Cardiac septum (tissue), 1 donor: ENCODE results near the gene PSMD8. TPM values are rescaled to one million over a fixed set of nuclear protein-coding genes. Genes with fewer than 3 reads are reported as not detected.
"Not testable (repeated sequence)": the region's sequence is repeated elsewhere in the genome, so short reads cannot be mapped to it uniquely, and the experiment has no call there.

Source experiments
- DNase-seq: peaks from one replicate; pipeline ENCODE4 v3.0.0-alpha.2; 2020; ENCODE audit warnings: low spot score
- intact Hi-C: fragments of 100-400 bp; cut with DNase I; formaldehyde crosslinking; loops from one replicate; pipeline ENCODE4 v1.14.0; 2022
- total RNA-seq: library from RNA; stranded (reverse); fragmentation: NEBNext Ultra II Directional; extraction: Animal tissue kit (Norgen Biotek cat#: 25700); gene quantifications from one replicate; pipeline ENCODE4 v1.2.1, GENCODE V29; 2021
- donor health status: DM: no; HTN: no; CAD: no.

Gene PSMD8
- total RNA-seq, 1 donor from 2014 or later, result 283 TPM

DNA sequence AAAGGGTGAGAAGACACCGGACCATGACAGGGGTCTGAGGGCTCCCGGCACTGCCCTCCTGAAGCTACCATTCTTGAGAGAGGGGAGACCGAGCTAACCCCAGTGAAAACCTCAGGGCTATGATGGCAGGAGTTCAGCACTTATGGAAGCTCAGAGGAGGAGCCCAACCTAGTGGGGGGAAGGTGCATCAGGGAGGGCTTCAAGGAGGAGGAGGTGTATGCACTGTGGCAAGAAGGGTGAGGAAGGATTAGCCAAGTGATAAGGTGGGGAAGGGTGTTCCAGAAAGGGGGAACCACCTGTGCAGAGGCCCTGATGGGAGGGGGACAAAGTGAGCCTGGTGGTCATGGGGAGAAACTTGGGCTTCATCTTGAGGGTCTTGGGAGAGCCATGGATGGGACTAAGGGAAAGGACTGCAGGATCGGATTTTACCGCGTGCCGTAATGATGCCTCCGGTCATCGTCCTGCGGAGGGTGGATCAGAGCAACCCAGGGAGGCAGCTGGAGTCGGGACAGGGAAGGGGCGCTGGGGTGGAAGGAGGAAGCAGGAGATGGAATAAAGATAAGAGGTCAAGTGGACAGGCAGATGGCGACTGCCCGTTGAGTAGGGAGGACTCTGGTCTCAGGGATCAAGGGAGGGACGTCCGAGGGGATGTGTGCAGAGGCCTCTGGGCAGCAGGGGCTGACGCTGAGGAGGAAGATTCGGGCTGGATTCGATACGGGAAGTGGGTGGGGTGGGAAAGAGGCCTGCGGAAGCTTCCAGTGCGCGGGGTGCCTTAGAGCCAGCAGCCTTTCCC, 13.3 kb upstream of the PSMD8 start:
- intact Hi-C loops, result no loop called here
- DNase-seq, result no peak

DNA sequence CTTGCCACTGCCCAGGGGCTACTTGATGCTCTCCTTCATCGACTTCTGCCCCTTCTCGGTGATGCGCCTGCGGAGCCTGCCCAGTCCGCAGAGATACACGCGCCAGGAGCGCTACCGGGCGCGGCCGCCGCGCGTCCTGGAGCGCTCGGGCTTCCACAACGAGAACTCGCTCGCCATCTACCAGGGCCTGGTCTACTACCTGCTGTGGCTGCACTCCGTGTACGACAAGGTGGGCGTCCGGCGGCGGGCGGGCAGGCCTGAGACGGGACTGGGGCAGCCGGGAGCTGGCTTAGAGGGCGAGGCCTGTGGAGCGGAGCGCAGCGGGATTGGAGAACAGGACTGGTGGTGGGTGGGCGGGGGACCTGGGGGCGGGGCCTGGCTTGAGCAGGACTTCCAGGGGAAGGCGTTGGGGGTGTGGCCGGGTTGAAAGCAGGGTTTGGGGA, 12.7 kb upstream of the PSMD8 start:
- intact Hi-C loops, result no loop called here
- DNase-seq, result peak; percentile 82

DNA sequence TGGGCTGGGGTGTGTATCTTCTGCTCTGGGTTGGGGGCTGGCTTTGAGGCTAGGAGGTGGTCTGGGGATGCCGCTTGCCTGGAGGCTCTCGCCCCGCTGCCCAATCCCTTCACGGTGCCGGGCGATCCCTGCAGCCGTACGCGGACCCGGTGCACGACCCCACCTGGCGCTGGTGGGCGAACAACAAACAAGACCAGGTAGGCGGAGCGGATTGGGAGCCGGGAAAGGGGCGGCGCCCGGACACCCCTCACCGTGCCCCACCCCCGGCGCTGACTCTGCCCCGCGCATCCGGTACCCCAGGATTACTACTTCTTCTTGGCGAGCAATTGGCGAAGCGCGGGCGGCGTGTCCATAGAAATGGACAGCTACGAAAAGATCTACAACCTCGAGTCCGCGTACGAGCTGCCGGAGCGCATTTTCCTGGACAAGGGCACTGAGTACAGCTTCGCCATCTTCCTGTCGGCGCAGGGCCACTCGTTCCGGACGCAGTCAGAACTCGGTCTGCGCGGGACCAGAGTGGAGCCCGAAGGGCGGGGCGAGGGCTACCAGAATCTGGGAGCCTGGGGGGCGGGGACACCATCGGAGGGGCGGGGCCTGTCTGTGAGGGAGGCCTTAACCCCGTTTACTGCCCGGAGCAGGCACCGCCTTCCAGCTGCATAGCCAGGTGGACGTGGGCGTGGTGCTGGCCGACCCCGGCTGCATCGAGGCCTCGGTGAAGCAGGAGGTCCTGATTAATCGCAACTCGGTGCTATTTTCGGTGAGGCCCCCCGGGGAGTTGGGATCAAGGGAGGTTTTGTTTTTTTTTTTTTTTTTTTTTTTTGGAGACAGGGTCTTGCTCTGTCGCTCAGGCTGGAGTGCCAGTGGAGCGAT, 12.1 kb upstream of the PSMD8 start:
- peak; percentile 84 for DNase-seq
- intact Hi-C loops, result no loop called here

DNA sequence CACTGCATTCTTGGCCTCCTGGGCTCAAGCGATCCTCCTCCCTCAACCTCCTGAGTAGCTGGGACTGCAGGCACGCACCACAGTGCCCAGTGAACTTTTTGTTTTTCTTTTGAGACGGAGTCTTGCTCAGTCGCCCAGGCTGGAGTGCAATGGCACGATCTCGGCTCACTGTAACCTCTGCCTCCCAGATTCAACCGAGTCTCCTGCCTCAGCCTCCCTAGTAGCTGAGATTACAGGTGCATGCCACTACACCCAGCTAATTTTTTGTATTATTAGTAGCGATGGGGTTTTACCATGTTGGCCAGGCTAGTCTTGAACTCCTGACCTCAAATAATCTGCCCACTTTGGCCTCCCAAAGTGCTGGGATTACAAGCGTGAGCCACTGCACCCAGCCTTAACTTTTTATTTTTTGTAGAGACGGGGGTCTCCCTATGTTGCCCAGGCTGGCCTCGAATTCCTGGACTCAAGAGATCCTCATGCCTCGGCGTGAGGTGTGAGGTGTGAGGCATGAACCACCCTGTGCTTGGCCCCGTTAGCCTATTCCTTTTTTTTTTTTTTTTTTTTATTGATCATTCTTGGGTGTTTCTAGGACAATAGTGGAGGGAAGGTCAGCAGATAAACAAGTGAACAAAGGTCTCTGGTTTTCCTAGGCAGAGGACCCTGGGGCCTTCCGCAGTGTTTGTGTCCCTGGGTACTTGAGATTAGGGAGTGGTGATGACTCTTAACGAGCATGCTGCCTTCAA, 11.3 kb upstream of the PSMD8 start:
- DNase-seq, intact Hi-C loops: not testable (repeated sequence)

DNA sequence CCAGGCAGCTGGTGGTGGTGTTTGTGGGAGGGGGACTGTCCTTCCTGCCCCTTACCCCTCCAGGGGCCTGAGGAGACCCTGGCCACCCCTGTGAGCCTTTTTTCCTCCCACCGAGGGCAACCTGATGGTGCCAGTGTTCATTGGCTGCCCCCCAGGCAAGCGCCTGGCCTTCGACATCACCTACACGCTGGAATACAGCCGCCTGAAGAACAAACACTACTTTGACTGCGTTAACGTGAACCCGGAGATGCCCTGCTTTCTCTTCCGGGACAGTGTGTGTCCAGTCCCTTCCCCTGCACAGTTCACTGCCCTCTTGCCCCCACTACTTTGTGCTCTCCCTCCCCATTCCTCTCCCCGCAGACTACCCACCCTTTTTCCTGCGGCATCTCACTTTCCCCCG, 7.3 kb upstream of the PSMD8 start:
- intact Hi-C loops, result no loop called here
- no peak for DNase-seq

DNA sequence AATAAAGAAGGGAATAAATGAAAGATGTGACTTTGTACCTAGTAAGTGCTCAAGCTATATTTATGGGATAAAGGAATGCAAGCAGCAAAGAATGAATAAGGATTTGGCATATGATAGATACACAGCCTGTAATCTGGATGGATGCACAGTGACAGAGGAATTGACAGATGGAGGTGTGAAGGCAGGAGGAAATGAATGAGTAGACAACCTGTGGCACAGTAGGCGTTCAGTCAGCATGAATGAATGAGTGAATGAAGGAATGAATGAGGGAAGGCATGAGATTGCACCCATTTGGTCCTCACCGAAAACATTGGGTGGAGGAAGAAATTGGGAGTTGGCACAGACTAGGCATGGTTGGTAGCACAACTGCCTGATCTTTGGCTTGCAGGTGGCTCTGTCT, 4.8 kb upstream of the PSMD8 start:
- no peak for DNase-seq
- intact Hi-C loops, result no loop called here

DNA sequence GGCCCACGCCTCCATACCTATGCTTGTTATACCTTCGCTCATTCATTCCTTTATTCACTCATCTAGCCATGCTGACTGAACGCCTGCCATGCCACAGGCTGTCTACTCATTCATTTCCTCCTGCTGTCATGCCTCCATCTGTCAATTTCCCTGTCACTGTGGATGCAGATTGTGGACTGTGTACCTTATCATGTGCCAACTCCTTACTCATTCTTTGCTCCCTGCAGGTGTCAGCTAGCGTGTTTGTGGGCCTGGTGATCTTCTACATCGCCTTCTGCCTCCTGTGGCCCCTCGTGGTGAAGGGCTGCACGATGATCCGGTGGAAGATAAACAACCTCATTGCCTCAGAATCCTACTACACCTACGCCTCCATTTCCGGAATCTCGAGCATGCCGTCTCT, 4.1 kb upstream of the PSMD8 start:
- DNase-seq, result no peak
- intact Hi-C loops, result no loop called here

DNA sequence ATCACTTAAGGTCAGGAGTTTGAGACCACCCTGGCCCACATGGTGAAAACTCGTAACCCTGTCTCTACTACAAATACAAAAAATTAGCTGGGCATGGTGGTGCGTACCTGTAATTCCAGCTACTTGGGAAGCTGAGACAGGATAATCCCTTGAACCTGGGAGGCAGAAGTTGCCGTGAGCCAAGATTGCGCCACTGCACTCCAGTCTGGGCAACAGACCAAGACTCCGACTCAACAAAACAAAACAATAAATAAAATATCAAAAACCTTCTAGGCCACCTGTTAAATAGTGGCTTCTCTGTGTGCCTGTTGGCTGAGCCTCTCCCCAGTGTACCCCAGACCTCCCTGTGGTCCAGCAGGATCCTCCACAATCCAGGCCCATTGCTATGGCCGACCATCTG, 3.3 kb upstream of the PSMD8 start:
- no peak for DNase-seq
- intact Hi-C loops, result no loop called here

DNA sequence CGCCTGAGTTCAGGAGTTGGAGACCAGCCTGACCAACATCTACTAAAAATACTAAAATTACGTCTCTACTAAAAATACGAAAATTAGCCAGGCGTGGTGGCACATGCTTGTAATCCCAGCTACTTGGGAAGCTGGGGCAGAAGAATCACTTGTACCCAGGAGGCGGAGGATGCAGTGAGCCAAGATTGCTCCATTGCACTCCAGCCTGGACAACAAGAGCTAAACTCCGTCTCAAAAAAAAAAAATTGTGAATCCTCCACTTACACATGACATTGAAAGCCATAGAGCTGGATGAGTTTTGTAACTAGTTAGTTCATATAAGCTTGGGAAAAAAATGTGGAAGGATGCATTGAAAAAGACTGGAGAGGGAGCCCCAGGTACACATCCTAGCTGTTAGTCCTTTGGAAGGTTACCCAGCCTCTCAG, 452 bp upstream of the PSMD8 start:
- no peak for DNase-seq

DNA sequence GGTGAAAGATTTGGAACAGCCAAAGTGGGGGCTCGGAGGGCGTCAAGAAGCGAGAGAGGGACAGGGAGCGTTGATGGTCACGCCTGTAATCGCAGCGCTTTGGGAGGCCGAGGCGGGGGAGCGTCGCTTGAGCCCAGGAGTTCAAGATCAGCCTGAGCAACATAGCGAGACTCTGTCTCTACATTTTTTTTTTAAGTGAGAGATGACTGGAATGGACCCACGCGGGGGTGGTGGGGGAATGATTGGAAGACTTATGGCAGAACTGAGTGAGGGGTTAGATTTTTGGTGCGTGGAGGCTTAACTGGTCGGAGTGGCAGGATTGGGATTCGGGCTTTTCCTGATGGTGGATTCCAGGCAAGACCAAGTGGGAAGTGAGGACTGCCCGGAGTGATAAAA, 725 bp downstream of the PSMD8 start:
- intact Hi-C loops, result loop anchor here (2.0 kb wide), 1 partner anchor 28 kb away; the partner anchor contains the start of gene FAM98C
- DNase-seq, result no peak

More for the DNA sequence above, 452 bp upstream of the PSMD8 start:
- intact Hi-C loops, result loop anchor here (1.0 to 2.0 kb wide), 2 partner anchors 29 to 38 kb away; partner anchors contain the start of gene FAM98C

DNA sequence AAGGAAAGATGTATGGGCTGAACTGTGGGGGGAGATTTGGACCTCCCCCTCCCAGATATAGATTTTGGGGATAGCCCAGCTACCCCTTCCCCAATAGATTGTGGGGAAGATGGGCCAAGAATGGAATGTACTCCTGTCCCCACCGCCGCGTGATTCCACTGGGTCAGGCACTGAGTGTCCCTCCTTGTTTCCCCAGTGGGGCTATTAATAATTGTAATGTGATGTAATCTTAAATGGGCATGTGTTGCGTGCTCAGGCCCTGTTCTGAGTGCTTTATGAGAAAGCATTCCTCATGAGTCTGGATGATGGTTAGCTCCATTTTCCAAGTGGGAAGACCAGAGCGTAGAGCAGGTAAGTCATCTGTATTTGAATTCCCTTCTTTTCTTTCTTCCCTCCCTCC, 1.4 kb downstream of the PSMD8 start:
- intact Hi-C loops, result loop anchor here (2.0 kb wide), 1 partner anchor 27 kb away; the partner anchor contains the start of gene FAM98C
- DNase-seq, result no peak

DNA sequence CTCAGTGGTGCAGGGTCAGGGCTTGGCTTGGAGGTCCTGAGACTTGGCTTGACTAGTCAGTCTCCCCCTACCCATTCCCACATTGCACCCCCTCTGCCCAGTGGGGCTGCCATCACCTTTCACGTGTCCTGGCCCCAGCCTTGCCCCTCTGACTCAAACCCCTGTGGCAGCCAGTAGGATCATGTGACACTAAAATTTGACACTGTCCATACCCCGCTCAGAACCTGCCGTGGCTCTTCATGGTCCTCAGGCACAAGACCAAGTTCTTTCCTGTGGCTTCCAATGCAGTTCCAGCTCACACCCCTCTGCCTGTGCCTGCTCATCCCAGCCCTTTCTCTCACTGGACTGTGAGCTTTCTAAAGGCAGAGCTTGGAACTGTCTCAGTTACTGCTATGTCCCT, 2.2 kb downstream of the PSMD8 start:
- intact Hi-C loops, result no loop called here
- no peak for DNase-seq

DNA sequence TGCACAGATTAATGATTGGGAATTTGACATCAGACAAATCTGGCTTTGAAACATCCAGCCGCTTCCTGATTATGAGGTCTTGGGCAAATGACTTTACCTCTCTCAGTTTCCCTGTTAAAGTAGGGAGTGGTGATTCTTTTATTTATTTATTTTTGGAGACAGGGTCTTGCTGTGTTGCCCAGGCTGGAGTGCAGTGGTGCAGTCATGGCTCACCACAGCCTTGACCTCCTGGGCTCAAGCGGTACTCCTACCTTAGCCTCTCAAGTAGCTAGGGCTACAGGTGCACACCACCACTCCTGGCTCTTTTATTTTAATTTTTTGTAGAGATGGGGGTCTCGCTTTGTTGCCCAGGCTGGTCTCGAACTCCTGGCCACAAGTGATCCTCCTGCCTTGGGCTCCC, 2.7 kb downstream of the PSMD8 start:
- intact Hi-C loops, result no loop called here
- DNase-seq, result no peak

DNA sequence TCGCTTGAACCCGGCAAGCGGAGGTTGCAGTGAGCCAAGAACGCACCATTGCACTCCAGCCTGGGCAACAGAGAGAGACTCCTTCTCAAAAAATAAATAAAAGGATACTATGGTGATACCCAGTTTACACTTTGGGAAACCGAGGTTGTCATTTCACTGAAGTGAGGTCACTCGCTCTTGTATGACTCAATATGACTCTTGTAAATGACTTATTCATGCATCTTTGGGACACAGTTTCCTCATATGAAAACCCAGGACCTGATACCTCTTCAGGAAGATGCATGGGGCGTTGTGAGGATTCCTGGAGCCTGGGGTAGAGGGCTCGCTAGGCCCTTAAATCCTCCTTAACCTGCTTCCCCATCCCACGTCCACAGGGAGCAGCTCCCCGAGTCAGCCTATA, 4.5 kb downstream of the PSMD8 start:
- no peak for DNase-seq
- intact Hi-C loops, result no loop called here

DNA sequence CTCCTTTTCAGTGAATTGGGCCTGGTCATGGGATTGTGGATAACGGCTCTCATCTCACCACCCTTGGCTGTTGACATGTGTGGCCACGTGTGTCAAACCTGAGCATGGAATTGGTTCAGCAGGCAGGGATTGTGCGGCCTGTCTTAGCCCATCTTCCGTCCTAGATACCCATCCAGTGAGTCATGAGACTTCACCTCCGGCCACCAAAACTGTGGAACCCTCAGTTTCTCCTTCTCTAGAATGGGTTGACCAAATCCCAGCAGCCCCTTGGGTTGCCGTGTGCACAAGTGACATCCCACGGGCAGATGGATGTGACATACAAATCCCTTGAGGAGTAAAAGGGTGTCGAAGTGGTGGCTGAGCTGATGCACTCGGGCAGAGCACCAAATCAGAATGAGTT, 6.8 kb downstream of the PSMD8 start:
- DNase-seq, result no peak
- intact Hi-C loops, result no loop called here

DNA sequence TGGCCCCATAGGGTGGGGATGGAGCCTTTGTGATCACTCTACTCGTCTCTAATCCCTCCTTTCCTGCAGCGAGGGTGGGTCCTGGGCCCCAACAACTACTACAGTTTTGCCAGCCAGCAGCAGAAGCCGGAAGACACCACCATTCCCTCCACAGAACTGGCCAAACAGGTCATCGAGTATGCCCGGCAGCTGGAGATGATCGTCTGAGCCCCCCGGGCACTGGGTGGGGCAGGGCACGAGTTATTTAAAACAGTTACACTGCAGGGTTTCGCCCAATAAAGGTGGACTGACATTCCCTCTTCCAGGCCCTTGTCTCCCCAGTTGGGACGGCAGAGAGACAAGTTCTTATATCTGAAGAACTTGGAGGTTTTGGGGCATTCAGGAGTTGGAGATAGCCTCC, 8.8 kb downstream of the PSMD8 start:
- intact Hi-C loops, result no loop called here
- DNase-seq, result no peak

DNA sequence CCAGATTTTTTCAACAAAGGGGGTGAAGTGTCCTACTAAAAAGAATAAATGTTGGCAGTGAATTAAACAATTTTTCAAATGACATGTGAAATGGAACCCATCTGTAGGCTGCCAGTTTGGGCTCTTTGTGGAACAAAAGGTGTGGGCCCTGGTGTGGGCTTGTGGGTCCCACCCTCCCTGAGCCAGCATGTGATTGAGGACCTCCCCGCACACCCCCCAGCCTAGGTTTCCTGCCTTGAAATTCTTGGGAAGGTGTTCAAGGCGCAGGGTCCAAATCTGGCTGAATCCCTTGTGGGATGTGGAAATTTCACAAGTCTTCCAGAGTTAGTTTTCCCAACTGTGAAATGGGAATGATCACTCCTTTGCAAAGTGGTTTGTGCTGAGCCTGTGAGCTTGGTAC, 9.4 kb downstream of the PSMD8 start:
- intact Hi-C loops, result no loop called here
- DNase-seq, result no peak

DNA sequence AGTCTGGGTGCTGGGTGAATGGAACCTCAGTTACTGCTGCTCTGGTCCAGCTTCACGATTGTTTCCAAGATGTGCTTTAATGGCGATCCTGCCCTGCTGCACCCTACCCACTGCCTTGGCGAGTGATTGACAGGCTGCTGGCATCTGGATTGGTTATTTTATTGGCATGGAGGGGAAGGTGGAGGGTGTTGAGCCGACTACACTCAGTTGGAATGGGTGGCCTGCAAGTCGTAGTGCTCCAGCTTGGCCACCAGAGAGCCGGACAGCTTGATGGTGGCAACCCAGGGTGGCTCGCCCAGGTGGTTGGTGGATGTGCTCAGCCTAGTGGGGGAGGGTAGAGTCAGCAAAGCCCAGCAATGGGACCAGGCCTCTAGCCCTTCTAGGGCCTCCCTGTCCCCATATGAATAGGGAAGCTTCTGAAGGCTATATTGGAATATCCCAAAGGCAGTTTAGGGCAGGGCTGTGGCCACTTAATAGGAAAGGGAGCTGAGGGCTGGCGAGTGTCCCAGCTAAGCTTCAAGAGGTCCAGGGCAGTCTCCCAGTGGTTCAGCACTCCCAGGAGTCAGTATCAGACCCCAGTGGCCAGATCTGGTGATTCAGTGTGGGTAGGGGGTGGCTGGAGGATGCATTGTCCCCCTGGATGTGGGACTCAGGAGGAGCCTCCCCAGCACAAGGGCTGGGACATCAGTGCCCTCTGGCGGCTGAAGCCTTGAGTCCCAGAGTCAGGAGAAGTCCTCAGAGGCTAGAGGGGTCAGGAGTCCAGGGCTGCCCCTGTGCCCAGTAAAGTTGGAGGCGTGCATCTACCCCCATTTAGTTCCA, 10.0 kb downstream of the PSMD8 start:
- intact Hi-C loops, result no loop called here
- DNase-seq, result no peak
